BE2C (cell line): ENCODE data around the gene SOX13.

Experiments
- DNase-seq: peaks from one replicate; pipeline ENCODE4 v3.0.0-alpha.2; 2020
- H3K27me3 ChIP-seq: fragments of 250-450 bp; sonication (Bioruptor Pico); 2 replicates; pipeline ENCODE4 v1.5.1; 2020; ENCODE audit warnings: mild to moderate bottlenecking
- H3K36me3 ChIP-seq: fragments of 250-450 bp; sonication (Bioruptor Pico); 2 replicates; pipeline ENCODE4 v1.5.1; 2020; ENCODE audit warnings: mild to moderate bottlenecking
- H3K4me1 ChIP-seq: fragments of 250-450 bp; sonication (Bioruptor Pico); 2 replicates; pipeline ENCODE4 v1.5.1; 2020
- H3K4me3 ChIP-seq: 2 replicates; pipeline ENCODE4 v1.5.1; 2011; ENCODE audit warnings: low read depth, low read length
- H3K9me3 ChIP-seq: fragments of 250-450 bp; sonication (Bioruptor Pico); 2 replicates; pipeline ENCODE4 v1.5.1; 2020
- CTCF ChIP-seq: IDR thresholded peaks from 2 replicates; pipeline ENCODE4 v1.5.1; 2012; ENCODE audit warnings: mild to moderate bottlenecking, low read depth, low read length

SOX13 gene

DNA sequence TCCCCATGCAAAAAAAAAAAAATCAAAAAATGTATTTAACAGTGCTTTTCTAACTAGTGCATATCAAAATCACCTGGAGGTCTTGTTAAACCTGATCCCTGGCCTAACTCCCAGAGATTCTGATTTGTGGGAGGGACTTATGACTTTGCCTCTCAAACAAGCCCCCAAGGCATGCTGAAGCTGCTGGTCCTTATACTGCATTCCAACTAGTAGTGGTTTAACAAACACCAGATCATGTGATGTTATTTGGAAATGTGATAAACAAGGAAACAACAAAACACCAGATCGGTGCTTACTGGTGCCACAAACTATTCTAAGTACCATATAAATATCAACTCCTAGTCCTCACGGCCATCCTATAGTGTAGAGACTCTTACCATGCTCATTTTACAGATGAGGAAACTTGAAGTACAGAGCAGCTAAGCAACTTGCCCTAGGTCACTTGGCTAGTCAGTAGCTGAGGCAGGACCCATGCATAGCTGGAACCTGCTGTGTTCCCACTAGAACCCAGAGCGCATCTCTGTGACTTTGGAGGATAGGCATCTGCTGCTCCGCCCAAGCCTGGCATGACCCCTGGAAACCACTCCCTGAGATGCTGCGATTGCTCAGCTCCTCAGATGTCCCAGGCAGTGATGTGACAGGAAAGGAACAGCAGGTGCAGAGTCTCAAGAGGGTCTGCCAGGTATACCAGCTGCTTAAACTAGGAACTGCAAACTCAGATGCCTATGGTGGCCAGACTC is 38.1 kb downstream of the SOX13 start:
- Histone ChIP-seq H3K9me3 (no peaks in the 10 kb centered on the region), H3K4me1 (no peaks in the 10 kb centered on the region), H3K27me3 (no peaks in the 10 kb centered on the region), H3K36me3 (no peaks in the 10 kb centered on the region), H3K4me3 (no peak overlapping the region)
- DNase-seq, result no peak
- TF ChIP-seq CTCF, result no peak

GRCh38 chr1:204112876-204113730 is 40.2 kb downstream of the SOX13 start:
- no peaks in the 10 kb centered on the region for H3K4me1 ChIP-seq
- H3K36me3 ChIP-seq, result no peaks in the 10 kb centered on the region
- no peak; the same call in 1 of the 2 replicates for TF ChIP-seq CTCF
- no peaks in the 10 kb centered on the region for H3K27me3 ChIP-seq
- H3K9me3 ChIP-seq, result no peaks in the 10 kb centered on the region
- DNase-seq, result no peak
- H3K4me3 ChIP-seq, result no peak overlapping the region

DNA sequence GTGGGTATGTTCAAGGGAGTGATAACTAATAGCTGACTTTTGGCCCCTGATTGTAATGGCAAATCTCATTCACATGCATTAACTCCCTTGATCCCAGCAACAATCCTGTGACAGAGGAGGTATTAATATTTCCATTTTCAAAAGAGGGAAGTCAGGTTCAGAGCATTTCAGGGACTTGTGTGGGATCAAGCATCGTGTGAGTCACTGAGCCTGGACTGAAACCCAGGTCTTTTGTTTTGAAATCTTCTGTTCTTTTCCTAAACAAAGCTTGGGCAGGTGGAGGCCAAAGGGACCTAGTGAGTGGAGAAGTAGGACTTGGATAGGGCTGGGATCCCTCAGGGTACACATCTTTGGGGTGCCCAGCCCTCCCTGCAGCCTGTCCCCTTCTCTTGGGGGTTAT is 41.0 kb downstream of the SOX13 start:
- no peaks in the 10 kb centered on the region for H3K27me3 ChIP-seq
- no peak for TF ChIP-seq CTCF
- H3K4me1 ChIP-seq, result no peaks in the 10 kb centered on the region
- no peak overlapping the region for H3K4me3 ChIP-seq
- DNase-seq, result no peak
- no peaks in the 10 kb centered on the region for H3K36me3 ChIP-seq
- no peaks in the 10 kb centered on the region for H3K9me3 ChIP-seq

DNA sequence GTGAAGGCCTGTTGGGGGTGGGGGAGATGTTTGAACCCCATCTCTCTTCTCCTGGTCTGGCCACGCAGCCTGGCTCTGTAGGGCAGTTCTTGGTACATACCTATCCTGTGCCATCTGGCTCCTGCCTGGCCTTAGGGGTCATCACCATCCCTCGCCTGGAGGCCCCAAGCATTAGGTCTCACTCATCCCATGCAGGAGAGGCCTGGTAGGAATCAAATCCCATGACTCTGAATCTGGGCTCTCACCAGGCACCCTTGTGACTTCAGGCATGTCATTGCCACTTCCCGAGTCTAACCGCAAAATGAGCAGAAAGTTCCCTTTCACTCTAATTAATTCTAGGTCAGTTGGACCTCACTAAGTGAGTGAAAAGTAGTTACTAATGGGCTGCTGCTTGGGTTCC is 41.7 kb downstream of the SOX13 start:
- H3K36me3 ChIP-seq, result no peaks in the 10 kb centered on the region
- no peaks in the 10 kb centered on the region for H3K4me1 ChIP-seq
- no peak for TF ChIP-seq CTCF
- H3K4me3 ChIP-seq, result no peak overlapping the region
- H3K9me3 ChIP-seq, result no peaks in the 10 kb centered on the region
- DNase-seq, result no peak
- H3K27me3 ChIP-seq, result no peaks in the 10 kb centered on the region

GRCh38 chr1:204115116-204115515 is 42.2 kb downstream of the SOX13 start:
- no peaks in the 10 kb centered on the region for H3K9me3 ChIP-seq
- no peak for TF ChIP-seq CTCF
- no peak for DNase-seq
- no peaks in the 10 kb centered on the region for H3K4me1 ChIP-seq
- H3K36me3 ChIP-seq, result no peaks in the 10 kb centered on the region
- no peaks in the 10 kb centered on the region for H3K27me3 ChIP-seq
- no peak overlapping the region for H3K4me3 ChIP-seq

GRCh38 chr1:204116539-204116938 is 43.6 kb downstream of the SOX13 start:
- no peak for TF ChIP-seq CTCF

More at GRCh38 chr1:204116539-204116938, 43.6 kb downstream of the SOX13 start:
- Histone ChIP-seq H3K4me3 (no peak overlapping the region), H3K27me3 (no peaks in the 10 kb centered on the region), H3K4me1 (no peaks in the 10 kb centered on the region), H3K36me3 (no peaks in the 10 kb centered on the region), H3K9me3 (no peaks in the 10 kb centered on the region)
- no peak for DNase-seq
